ENCODE data around the gene FOSL2.

The FOSL2 gene

GRCh38 chr2:28435241-28435640 lies 42.6 kb downstream of the FOSL2 start:
- DNase-seq: no peak

- no peak for DNase-seq
Observed at GRCh38 chr2:28435814-28436351, 43.2 kb downstream of the FOSL2 start.

DNA sequence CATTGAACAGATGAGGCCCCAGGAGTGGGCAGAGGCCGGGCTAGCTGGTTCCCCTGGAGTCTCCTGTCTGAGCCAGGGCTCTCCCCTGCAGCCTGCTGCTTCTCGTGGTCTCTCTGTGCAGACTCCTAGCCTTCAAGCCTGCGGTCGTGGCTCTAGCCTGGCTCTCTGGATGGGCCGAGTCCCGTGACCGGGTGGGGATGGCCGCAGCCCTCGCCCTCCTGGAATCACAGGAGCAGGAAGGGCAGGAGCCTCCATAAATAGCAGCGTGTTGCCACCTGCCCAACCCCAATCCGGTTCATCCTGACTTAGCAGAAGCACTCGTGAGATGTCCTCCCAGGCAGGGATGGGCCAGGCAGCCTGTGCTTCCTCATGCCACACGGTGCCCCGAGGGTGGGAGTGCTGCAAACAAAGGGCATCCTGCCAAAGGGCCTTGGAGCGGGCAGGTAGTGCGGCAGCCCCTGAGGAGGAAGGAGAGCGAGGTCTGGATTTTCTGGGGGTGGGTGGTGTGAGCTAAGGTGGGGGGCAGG lies 43.9 kb downstream of the FOSL2 start:
- no peak for DNase-seq

- DNase-seq: no peak
Observed at GRCh38 chr2:28437149-28437835, 44.6 kb downstream of the FOSL2 start.

GRCh38 chr2:28437918-28438317 lies 45.3 kb downstream of the FOSL2 start:
- DNase-seq: no peak

DNA sequence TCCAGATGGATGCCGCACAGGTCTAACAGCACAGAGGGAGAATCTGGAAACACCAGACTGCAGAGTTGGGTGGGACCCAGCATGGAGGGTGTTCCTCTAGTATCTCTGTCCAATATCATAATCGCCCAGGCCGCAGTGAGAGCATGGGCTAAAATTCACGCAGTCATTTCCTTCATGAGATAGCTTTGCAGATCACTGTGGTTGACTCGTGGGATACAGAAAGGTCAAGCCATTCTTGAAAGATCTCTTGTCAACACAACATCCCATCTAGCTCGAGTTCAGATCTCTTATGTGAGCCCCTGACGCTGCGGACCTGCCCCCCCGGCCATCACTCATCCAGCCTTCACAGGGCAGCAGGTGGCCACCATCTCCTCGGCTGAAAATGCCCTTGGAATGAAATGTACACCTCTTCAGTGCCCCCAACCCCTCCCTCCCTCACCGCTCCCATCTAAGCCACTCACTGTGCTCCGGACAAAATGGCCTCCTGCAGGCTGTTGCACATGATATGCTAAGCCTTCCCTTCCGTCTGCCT lies 45.9 kb downstream of the FOSL2 start:
- DNase-seq: no peak

DNA sequence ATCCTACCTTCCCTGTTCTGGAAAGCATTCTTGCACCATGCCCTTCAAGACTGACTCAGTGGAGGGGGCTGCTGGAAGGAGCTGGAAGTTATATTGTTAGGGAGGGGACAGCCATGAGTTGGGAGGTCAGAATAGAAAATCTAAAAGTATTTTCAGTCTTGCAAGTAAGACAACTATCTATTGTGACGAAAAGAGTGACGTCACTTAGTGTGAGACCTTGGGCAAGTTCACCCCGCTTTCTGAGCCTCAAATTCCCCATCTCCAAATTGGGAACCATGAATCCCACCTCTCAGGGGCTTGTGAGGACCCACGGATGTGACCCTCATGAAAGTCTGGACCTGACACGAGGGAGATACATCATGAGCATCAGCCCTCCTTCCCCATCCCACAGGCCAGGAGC lies 46.5 kb downstream of the FOSL2 start:
- no peak for DNase-seq

- DNase-seq: no peak
Observed at GRCh38 chr2:28439763-28440162, 47.1 kb downstream of the FOSL2 start.

DNA sequence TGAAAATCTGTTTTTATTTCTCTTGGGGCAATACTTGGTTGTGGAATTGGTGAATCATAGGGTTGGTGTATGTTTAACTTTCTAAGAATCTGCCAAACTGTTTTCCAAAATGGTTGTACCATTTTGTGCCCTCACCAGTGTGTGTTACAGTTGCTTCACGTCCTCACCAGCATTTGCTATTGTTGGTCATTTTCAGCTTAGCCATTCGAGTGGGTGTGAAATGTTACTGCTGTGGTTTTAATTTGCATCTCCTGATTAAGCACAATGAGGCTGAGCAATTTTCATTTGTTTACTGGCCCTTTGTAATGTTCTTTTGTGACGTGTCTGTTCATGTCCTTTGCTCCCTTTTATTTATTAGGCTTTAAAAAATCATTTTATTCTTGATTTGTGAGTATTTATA lies 49.7 kb downstream of the FOSL2 start:
- no peak for DNase-seq

DNA sequence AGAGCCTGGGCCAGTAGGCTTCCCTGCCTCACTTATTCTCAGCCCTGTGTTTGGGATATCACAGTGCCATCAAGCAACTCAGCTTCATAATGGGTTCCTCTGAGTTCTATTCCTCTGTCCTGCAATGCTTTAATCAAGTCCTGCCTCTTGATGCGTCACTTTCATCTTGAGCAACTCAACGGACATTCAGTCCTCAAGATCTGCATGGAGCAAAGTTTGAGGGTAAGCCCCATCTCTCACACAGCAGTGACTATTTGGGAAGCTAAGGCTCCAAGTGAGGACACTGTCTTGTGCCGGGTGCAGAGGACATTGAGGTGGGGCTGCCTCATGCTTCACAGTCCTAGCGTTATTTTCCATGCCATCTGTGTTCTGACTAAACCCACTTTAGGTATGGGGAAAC lies 52.3 kb downstream of the FOSL2 start:
- DNase-seq: no peak

GRCh38 chr2:28445448-28446258 lies 53.0 kb downstream of the FOSL2 start:
- DNase-seq: no peak

DNA sequence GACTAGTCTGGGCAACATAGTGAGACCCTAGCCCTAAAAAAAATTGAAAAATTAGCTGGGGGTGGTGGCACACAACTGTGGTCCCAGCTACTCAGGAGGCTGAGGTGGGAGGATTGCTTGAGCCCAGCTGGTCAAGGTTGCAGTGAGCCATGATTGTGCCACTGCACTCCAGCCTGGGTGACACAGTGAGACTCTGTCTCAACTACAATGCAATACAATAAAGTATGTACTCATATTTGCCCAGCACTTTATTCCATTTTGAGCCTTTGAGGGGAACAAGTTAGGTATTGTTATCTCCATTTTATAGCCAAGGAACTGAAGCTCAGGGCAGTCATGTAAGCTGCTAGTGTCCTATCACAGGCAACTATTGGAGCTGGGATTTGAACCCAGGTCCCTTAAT lies 53.9 kb downstream of the FOSL2 start:
- DNase-seq: no peak

- no peak for DNase-seq
Observed at GRCh38 chr2:28447086-28447485, 54.4 kb downstream of the FOSL2 start.

GRCh38 chr2:28447943-28448792 lies 55.5 kb downstream of the FOSL2 start:
- no peak for DNase-seq

DNA sequence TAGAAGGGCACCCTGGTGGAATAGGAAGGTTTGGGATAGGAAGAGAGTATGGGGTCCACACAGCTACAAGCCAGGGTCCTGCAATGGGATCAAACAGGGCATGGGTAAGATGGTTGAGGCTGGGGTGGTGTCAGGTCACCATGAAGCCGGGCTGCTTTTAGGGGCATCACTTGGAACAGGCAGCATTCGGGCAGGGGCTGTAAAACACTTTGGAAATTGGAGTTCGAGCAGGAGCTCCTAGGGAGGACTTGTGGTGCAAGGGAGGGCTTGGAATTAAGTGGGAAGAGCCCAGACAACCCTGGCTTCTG lies 56.1 kb downstream of the FOSL2 start:
- DNase-seq: no peak

DNA sequence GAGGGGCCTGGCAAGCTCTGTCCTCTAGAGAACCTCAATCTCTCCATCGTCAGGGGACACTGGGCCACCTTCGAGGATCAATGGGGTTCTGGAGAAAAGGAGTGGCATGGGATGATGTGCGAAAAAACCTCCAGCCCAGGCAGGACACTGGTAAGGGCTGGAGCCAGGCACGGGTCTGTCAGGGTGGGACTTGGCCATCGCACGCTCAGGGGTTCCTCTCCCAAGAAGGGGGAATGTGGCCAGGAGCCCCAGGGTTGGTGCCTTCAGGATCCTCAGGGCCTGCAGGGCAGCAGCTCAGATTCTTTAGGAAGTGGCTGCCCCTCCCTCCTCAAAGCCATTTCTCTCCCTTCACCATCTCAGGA lies 56.4 kb downstream of the FOSL2 start:
- no peak for DNase-seq

DNA sequence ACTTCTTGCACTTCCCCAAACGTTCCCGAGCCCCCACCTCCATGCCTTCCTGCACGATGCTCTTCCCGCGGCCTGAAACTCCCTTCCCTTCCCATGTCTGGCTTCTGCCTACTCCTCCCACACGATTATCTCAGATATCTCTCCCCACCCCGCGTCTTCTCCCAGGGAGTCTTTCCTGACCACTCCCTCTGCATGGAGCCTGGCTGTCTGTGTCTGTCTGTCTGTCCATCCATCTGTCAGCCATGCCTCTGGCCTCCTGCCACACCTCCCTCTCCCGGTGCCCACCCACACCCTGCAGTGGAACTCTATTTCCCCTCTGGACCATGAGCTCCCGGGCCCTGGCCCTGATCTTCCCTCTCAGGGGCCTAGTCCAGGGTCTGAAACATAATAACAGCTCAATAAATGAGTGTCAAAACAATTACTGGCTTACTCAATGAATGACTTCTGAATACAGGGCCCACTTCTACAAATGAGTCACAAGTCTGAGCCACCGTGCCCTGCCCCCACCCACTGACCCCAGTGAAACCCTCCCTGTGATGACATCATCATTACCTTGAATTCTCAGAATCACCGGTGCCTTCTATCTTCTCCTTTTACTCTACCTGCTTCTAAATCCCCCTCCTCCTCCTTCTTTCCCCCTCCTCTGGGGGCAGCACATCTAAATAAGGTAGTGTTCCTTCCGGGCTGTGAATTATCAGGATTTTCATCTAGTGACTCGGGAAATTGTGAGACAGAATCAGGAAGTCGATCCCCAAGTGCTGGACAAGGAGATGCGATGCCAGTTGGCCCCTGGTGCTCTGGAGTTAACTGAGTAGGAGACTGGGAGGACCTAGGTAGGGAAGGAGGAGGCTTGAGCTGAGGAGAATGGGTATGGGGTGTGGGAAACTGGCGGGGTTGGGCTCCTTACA lies 57.1 kb downstream of the FOSL2 start:
- DNase-seq: peak; percentile 67

- DNase-seq: no peak
Observed at GRCh38 chr2:28450901-28451565, 58.4 kb downstream of the FOSL2 start.

DNA sequence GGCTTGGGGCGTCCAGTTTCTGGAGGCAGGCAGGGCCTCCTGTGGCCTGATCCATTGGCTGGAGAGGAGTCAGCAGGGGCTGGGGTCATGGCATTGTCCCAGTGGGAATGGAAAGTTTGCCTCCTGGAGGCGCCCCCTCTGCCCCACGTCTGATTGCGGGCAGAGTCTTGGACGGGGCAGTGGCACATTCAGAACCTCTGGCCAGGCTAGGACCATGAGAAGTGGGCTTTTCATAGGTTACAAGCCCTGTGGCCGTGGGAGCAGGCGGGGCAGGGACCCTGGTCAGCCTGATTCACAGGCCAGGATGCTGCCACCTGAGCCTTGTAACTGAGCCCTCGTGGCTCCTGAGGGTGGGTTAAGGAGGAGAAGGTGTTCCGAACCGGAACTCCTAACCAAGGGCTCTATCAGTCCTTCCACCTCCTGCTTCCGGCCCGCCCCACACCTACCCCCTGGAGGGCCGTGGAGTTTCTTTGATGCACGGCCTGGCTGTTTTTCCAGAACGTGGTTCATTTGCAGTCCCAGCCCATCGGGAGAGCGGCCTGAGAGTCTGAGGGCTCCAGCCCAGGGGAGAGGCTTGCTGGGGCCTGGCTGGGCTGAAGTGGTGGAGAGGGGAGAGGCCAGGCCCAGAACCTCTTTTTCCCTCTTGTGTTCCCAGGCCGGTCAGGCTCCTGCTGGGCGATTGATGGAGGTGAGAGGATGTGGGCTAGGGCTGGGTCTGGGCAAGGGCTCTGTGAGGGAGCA lies 59.3 kb downstream of the FOSL2 start:
- DNase-seq: no peak

GRCh38 chr2:28452534-28453081 lies 60.0 kb downstream of the FOSL2 start:
- peak; percentile 78 for DNase-seq

All from activated T-cell treated with anti-CD3 and anti-CD28 coated beads for 4 hours (primary cell).